Measurements from ENCODE around the gene PNMA6E.
"Not testable (repeated sequence)": the region's sequence is repeated elsewhere in the genome, so short reads cannot be mapped to it uniquely, and the experiment has no call there.

The PNMA6E gene

DNA sequence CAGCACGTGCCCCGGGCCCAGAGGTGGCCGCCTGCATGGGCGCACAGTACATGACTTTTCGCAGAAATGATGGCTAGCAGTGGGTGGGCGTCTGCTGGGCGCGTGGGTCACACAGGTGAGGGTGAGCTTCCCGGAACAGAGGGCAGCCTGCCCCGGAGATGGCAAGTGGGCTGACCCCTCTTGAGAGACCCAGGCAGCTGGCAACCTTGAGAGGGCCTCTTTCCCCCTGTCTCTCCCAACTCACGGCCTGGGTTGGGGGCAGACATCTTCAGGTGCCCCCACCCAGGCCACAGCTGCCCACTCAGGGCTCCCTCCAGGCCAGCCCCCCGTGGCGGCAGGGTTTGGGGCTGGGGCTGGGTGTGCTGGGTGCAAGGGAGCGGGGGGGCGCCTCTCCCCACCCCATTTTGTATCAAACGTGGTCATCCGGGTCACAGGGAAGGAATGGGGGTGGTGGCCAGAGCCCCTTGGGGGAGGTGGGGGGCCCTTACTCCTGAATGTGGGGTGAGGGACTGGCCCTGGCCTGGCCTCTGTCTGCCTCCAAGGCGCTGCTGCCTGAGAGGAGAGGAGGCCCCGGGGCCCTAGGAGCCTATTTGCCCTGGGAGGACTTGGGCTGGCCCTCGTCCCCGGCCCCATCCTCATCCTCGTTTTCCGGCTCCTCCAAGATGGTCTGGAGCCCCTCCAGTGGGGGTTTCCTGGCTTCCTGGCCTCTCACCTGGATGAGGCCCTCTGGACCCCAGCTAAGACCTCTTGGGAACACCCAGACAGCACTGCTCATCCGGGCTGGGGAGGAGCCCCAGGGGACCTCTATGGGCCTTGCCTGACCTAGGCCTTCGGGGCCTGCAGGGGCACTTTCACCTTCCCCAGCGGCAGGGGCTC is 4.6 kb downstream of the PNMA6E start:
- DNase-seq (ENCODE audit: low spot score), result no peak
- in situ Hi-C loops (cut with MboI; ENCODE audit: low sequenced_read_pairs, unreplicated experiment), result no loop called here
- TF ChIP-seq, protein P1, sequence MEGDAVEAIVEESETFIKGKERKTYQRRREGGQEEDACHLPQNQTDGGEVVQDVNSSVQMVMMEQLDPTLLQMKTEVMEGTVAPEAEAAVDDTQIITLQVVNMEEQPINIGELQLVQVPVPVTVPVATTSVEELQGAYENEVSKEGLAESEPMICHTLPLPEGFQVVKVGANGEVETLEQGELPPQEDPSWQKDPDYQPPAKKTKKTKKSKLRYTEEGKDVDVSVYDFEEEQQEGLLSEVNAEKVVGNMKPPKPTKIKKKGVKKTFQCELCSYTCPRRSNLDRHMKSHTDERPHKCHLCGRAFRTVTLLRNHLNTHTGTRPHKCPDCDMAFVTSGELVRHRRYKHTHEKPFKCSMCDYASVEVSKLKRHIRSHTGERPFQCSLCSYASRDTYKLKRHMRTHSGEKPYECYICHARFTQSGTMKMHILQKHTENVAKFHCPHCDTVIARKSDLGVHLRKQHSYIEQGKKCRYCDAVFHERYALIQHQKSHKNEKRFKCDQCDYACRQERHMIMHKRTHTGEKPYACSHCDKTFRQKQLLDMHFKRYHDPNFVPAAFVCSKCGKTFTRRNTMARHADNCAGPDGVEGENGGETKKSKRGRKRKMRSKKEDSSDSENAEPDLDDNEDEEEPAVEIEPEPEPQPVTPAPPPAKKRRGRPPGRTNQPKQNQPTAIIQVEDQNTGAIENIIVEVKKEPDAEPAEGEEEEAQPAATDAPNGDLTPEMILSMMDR (IDR thresholded peaks at IDR 0.05; ENCODE audit: borderline replicate concordance, control extremely low read depth, extremely low read depth, insufficient read depth, missing control alignments), result no peak

DNA sequence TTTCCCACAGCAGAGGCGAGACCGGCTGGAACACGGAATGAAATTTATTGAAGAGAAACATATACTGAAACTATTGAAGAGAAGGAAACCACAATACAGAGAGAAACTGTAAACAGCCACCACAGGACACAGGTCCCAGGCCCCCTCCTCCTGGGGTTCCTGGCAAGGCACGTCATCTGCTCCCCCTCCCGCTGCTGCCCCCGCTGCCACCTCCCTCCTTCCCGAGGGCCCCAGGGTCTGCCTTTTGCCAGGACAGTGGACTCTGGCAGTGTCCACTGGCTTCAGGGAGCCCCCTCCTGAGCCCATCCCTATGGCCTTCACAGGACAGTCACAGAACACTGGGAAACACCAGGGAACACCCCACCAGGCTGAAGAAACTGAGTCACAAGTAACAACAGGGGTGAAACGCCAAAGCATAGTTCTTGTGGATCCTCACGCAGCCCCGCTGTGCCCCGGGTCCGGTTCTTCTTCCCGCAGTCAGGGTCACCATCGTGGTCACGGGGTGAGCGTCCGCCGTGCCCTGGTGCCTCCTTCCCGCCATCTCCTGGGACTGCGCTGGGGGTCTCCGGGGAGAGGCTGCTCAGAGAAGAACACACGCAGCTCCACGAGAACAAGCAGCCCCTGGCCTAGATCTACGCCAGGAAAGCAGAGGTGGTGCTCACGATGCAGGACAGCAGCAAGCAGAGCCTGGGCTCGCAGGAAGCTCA is 5.4 kb downstream of the PNMA6E start:
- in situ Hi-C loops (cut with MboI; ENCODE audit: low sequenced_read_pairs, unreplicated experiment), result no loop called here
- no peak for DNase-seq (ENCODE audit: low spot score)
- TF ChIP-seq, protein P1 (IDR thresholded peaks at IDR 0.05; ENCODE audit: borderline replicate concordance, control extremely low read depth, extremely low read depth, insufficient read depth, missing control alignments), result no peak

DNA sequence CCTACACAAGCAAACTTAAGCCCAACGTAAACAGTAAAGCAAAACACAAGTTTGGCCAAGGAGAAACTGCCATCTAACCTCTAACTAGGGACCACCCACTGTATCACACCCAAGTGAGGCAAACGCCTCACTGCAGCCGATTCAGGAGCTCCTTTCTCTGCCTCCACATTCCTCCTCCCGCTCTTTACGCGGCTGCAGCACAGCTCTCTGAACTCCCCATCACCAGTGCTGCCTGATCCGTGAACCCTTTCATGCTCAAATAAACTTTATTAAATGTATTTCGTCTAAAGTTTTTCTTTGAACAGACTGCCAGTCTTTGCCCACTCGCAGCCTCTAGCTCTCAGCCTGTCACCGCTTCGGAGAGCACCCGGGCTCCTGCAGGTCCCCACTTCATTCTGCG is 6.5 kb downstream of the PNMA6E start:
- DNase-seq (ENCODE audit: low spot score), result no peak
- in situ Hi-C loops (cut with MboI; ENCODE audit: low sequenced_read_pairs, unreplicated experiment), result no loop called here
- TF ChIP-seq, protein P1 (IDR thresholded peaks at IDR 0.05; ENCODE audit: borderline replicate concordance, control extremely low read depth, extremely low read depth, insufficient read depth, missing control alignments), result no peak

DNA sequence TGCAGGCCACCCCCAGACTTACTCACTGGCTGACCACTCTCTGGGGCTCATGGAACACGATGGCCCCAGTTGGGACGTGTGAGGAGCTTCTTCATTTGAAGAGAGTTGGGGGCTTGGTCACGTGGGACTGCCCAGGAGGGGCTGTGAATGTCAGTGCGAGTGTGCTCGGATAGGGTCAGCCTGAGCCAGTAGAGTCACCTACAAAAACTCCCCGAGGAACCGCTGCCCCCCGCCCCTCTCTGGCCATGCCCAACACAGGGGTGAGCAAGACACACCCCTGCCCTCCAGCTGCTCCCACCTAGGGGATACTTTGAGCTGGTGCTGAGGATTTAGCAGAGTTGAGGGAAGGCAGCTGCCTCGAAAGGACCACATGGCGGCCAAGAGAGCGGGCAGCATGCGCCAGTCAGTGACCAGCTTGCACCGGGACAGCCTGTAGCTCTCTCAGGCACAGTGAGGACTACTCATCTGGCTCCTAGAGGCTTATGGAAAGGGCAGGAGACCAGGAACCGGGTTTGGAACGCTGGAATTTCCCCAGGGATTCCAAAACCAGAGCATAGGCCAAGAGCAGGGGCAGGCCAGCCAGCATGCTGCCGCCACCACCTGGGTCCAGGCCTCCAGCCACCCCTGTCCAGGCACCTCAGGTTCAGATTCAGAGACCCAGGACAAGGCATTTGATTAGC is 8.4 kb downstream of the PNMA6E start:
- TF ChIP-seq, protein P1 (IDR thresholded peaks at IDR 0.05; ENCODE audit: borderline replicate concordance, control extremely low read depth, extremely low read depth, insufficient read depth, missing control alignments), result no peak

DNA sequence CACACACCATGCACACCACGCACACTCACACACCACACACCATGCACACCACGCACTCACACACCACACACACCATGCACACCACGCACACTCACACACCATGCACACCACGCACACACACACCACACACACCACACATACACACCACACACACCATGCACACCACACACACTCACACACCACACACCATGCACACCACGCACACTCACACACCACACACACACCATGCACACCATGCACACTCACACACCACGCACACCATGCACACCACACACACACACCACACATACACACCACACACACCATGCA is 11.7 kb downstream of the PNMA6E start:
- DNase-seq (ENCODE audit: low spot score); in situ Hi-C loops (cut with MboI; ENCODE audit: low sequenced_read_pairs, unreplicated experiment): not testable (repeated sequence)

More for the DNA sequence above, 8.4 kb downstream of the PNMA6E start:
- no peak for DNase-seq (ENCODE audit: low spot score)
- in situ Hi-C loops (cut with MboI; ENCODE audit: low sequenced_read_pairs, unreplicated experiment), result no loop called here

DNA sequence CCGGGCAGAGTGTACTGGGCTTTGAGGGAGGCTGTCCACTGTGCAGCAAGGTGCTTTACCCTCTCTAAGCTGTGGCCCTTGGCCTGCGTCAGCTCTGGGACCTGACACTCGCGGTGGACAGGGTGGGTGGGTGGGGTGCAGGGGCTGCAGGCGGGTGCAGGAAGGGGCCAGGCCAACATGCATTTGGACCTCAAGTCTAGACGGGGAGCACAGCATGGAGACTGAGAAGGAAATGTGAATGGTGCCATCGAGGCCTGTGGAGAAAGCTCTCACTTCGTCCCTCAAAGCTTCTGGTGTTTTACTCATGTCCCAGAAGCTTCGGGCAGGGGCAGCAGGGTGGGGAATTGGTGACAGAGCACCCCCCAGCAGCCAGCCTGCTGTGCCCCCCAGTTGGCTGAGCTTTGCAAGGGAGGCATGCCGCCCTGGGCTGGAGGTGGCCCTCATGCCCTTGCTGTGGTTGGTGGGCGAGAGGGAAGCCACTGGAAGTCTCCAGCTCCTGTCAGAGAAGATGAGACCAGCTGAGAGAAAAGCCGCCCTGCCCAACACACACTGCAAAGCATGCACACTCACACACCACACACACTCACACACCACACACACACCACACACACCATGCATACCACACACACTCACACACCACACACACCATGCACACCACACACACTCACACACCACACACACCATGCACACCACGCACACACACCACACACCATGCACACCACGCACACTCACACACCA is 12.3 kb downstream of the PNMA6E start:
- in situ Hi-C loops (cut with MboI; ENCODE audit: low sequenced_read_pairs, unreplicated experiment), result no loop called here
- TF ChIP-seq, protein P1 (IDR thresholded peaks at IDR 0.05; ENCODE audit: borderline replicate concordance, control extremely low read depth, extremely low read depth, insufficient read depth, missing control alignments), result no peak
- DNase-seq (ENCODE audit: low spot score), result no peak

Measured in GM13976 (cell line).